Adrenal gland (tissue), 12 donors: ENCODE measurements around the gene C1QL4. TPM values are rescaled to one million over a fixed set of nuclear protein-coding genes. Genes with fewer than 3 reads are reported as not detected.

Experiments
- DNase-seq, 7 donors: peaks; one replicate each; pipeline ENCODE4 v3.0.0-alpha.2; 2019 to 2020
- H3K27ac ChIP-seq, 5 donors: fragments of 200-600 bp; sonication (generic) in 4 of 5; 1 replicate in 3 of 5; 2 replicates in 2 of 5; pipeline versions ENCODE4 v1.5.1 to v1.8.0; 2016 to 2020; ENCODE audit warnings: mild to moderate bottlenecking in 1 of 5
- H3K27me3 ChIP-seq: fragments of 200-600 bp; 2 replicates; pipeline ENCODE4 v1.8.0; 2021
- H3K36me3 ChIP-seq, 2 donors: fragments of 200-600 bp; replicated peaks in 1 of 2; 1 replicate in 1 of 2; 2 replicates in 1 of 2; pipeline versions ENCODE4 v1.5.1 to v1.8.0; 2018 to 2022
- H3K4me1 ChIP-seq, 2 donors: fragments of 200-600 bp; replicated peaks in 1 of 2; 1 replicate in 1 of 2; 2 replicates in 1 of 2; pipeline versions ENCODE4 v1.5.1 to v1.8.0; 2018 to 2021
- H3K4me3 ChIP-seq, 4 donors: fragments of 200-600 bp; sonication (generic) in 3 of 4; one replicate each; pipeline ENCODE4 v1.5.1; 2016 to 2018
- H3K9me3 ChIP-seq, 3 donors: fragments of 200-600 bp; sonication (generic) in 1 of 3; replicated peaks in 1 of 3; 1 replicate in 2 of 3; 2 replicates in 1 of 3; pipeline versions ENCODE4 v1.5.1 to v1.8.0; 2016 to 2021
- CTCF ChIP-seq, 6 experiments: fragments of 450-650 bp in 4 of 6; fragments of 200-600 bp in 2 of 6; sonication (generic) in 1 of 6; IDR thresholded peaks; 1 replicate in 5 of 6; 2 replicates in 1 of 6; pipeline versions ENCODE4 v1.5.1 to v1.8.0; 2016 to 2021; ENCODE audit warnings: antibody characterized with exemption in 6 of 6, mild to moderate bottlenecking in 2 of 6, moderate library complexity in 1 of 6
- POLR2A ChIP-seq, 2 donors: fragments of 450-650 bp; IDR thresholded peaks; one replicate each; pipeline ENCODE4 v1.6.1; 2017; ENCODE audit warnings: antibody characterized with exemption in 2 of 2, mild to moderate bottlenecking in 2 of 2, moderate library complexity in 1 of 2
- WGBS, 4 donors: extraction: QIAGEN DNeasy Blood & Tissue Kit in 2 of 4; methylation state at CpG; one replicate each; pipeline versions ENCODE4 v1.1.5 to v1.1.7; 2013 to 2017; 5-methylcytosine and 5-hydroxymethylcytosine counted together
- intact Hi-C, 2 donors: fragments of 100-400 bp; cut with DNase I; formaldehyde crosslinking; loops; one replicate each; pipeline versions ENCODE4 v1.14.1 to v1.15.0; 2022 to 2023
- polyA plus RNA-seq, 3 donors: library from polyadenylated mRNA; stranded (reverse); fragments of 200-250 nt in 2 of 3; fragments of 350-450 nt in 1 of 3; fragmentation: Illumina TruSeq in 1 of 3; extraction: RNeasy Lipid Tissue Mini Kit (QIAGEN cat#74804) in 1 of 3; gene quantifications; one replicate each; pipeline ENCODE4 v1.2.3, GENCODE V29; 2013 to 2014
- total RNA-seq, 9 donors: library from RNA; depleted of rRNA in 4 of 9; stranded (reverse); fragments of >200 nt in 4 of 9; fragments of 120-200 nt in 1 of 9; fragmentation: NEBNext Ultra II Directional in 1 of 9; extraction: Animal tissue kit (Norgen Biotek cat#: 25700) in 1 of 9; gene quantifications; one replicate each; pipeline versions ENCODE4 v1.1.0 to v1.2.4, GENCODE V29; 2013 to 2023
- donor health status: healthy with polysubstance abuse.
- donor health status: Bipolar disorder and iron deficiency.
- donor health status: DM: yes; HTN: yes; CAD: no.
- donor health status: DM: no; HTN: no; CAD: no.
- donor health status: DM: no; HTN: no; CAD: no.
- donor health status: DM: yes; HTN: yes; CAD: no.

C1QL4 gene
- total and polyA plus RNA-seq, 12 donors, result 0.14 to 0.20 TPM; not detected in 10

DNA sequence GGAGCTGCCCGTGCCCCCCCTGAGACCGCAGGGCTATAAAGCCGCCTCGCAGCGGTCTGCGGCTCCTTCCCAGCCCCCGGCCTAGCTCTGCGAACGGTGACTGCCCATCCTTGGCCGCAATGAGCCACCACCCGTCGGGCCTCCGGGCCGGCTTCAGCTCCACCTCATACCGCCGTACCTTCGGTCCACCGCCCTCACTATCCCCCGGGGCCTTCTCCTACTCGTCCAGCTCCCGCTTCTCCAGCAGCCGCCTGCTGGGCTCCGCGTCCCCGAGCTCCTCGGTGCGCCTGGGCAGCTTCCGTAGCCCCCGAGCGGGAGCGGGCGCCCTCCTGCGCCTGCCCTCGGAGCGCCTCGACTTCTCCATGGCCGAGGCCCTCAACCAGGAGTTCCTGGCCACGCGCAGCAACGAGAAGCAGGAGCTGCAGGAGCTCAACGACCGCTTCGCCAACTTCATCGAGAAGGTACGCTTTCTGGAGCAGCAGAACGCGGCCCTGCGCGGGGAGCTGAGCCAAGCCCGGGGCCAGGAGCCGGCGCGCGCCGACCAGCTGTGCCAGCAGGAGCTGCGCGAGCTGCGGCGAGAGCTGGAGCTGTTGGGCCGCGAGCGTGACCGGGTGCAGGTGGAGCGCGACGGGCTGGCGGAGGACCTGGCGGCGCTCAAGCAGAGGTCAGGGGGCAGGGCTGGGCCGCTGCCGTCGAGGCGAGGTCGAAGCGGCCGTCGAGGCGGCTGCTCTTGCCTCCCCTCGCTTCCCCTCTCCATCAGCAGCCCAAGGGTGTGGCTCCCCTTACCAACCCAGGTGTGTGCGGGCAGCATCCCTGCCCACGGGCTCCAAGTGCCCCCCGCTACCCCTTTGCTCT lies 41.7 kb downstream of the C1QL4 start, which contains the start of gene PRPH:
Gene PRPH (plus strand): TSS at position 66 of the 855 bp plus-strand sequence. CDS start 54 bp downstream, at position 120.
- intact Hi-C loops, result no loop called here
- DNase-seq, result peak in 1 of 7 donors; percentile 26
- peaks cover 39% of the 10 kb centered on the region for H3K27me3 ChIP-seq

DNA sequence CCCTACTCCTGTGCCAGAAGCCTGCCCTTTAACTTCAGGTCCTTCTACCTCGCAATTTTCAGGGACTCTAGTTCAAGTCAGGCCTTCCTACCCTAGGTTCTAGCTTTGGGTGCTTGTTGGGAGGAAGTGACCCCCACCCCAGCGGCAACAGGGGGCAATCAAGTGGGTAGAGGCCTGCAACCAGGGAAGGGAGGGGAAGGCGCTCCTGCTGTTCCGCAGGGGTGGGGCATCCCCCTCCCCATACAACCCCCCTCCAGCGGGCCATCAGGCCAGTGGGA lies 42.2 kb downstream of the C1QL4 start:
- Histone ChIP-seq H3K27ac (no peak overlapping the region), H3K9me3 (no peaks in the 10 kb centered on the region), H3K27me3 (peaks cover 39% of the 10 kb centered on the region), H3K4me3 (no peak overlapping the region), H3K36me3 (no peaks in the 10 kb centered on the region), H3K4me1 (peaks cover 15 to 17% of the 10 kb centered on the region in 2 donors)
- WGBS, 4 donors, result 45 to 79% (median 60%) methylated on average over 1 to 5 of the region's 5 CpGs; no CpG with 5 or more reads in 1 of the 4 donors
- peak in 1 of 7 donors; percentile 39 for DNase-seq
- intact Hi-C loops, result no loop called here
- TF ChIP-seq POLR2A (IDR thresholded peaks at IDR 0.05) (no peak), CTCF (IDR thresholded peaks at IDR 0.05) (no peak)

More for the DNA sequence above, 41.7 kb downstream of the C1QL4 start, which contains the start of gene PRPH:
- no peaks in the 10 kb centered on the region for H3K36me3 ChIP-seq
- TF ChIP-seq CTCF (IDR thresholded peaks at IDR 0.05) (no peak), POLR2A (IDR thresholded peaks at IDR 0.05) (no peak)
- 6 to 40% (median 11%) methylated on average over 30 to 82 of the region's 82 CpGs for WGBS, 4 donors
- H3K27ac ChIP-seq, result no peak within 1 kb of the TSS
- H3K4me3 ChIP-seq, result peak within 1 kb of the TSS in 1 of 4 donors; percentile 10
- H3K9me3 ChIP-seq, result no peaks in the 10 kb centered on the region
- H3K4me1 ChIP-seq, result peaks cover 15 to 17% of the 10 kb centered on the region in 2 donors

DNA sequence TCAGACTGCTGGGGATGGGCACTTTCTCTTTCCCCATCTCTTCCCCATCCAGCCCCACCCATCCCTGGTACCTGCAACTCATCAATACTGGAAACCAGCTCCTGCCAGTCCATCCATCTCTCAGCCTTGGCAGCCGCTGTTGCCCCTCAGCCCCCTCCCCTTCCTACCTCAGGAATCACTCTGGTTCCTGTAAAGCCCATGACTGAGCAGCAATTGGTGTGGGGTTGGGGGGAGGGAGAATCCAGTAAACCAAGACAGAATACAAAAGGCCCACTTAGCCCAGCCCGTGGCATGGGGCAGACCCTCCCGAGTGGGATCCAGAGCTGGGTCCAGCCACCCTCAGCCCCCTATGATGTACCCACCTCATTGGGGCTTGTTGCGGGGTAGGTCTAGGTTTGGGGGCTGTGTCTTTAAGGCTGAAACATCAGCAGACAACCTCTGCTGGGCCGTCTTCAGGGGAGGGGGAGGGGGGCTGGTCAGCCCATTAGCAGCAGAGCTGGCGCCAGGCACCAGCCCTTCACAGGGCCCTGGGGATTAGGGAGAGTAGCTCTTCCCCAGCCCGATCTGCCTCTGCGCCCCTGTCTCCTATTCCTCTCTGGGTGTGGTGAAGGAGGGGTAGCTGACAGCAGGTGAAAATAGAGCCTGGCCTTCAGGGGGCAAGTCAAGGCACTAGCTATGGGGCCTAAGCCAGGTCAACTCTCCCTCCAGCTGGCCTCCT lies 42.7 kb downstream of the C1QL4 start:
- Histone ChIP-seq H3K36me3 (no peaks in the 10 kb centered on the region), H3K27ac (no peak overlapping the region), H3K9me3 (no peaks in the 10 kb centered on the region), H3K27me3 (peaks cover 39% of the 10 kb centered on the region), H3K4me3 (no peak overlapping the region), H3K4me1 (peaks cover 15 to 17% of the 10 kb centered on the region in 2 donors)
- TF ChIP-seq CTCF (IDR thresholded peaks at IDR 0.05) (no peak), POLR2A (IDR thresholded peaks at IDR 0.05) (no peak)
- intact Hi-C loops, result no loop called here
- WGBS, 4 donors, result 76 to 80% (median 77%) methylated on average over 5 to 8 of the region's 8 CpGs
- peak in 2 of 7 donors; percentile 8 to 48 for DNase-seq
